Liver (tissue), 3 donors: Measurements from ENCODE around the gene SLC25A21.

Source experiments
- FOXA1 ChIP-seq: IDR thresholded peaks from 2 replicates; pipeline ENCODE4 v1.6.1; 2016; ENCODE audit warnings: antibody characterized with exemption
- GABPA ChIP-seq, 2 donors: IDR thresholded peaks in 1 of 2; conservative IDR thresholded peaks in 1 of 2; 2 replicates each; pipeline ENCODE4 v1.6.1; 2016; ENCODE audit warnings: antibody characterized with exemption in 2 of 2, mild to moderate bottlenecking in 1 of 2, moderate library complexity in 1 of 2
- JUND ChIP-seq, 2 donors: IDR thresholded peaks; 2 replicates each; pipeline ENCODE4 v1.6.1; 2016; ENCODE audit warnings: antibody characterized with exemption in 2 of 2
- REST ChIP-seq: IDR thresholded peaks from 2 replicates; pipeline ENCODE4 v1.6.1; 2016; ENCODE audit warnings: antibody characterized with exemption, mild to moderate bottlenecking
- TAF1 ChIP-seq: conservative IDR thresholded peaks from 2 replicates; pipeline ENCODE4 v1.6.1; 2016; ENCODE audit warnings: antibody characterized with exemption, mild to moderate bottlenecking
- TF ChIP-seq, protein P1 (sequence below): fragments of 150-350 bp; IDR thresholded peaks from 2 replicates; pipeline ENCODE4 v1.5.1; 2017; ENCODE audit warnings: improper control_type of control experiment, low read depth, low read length; ENCODE audit not compliant: missing input control
- TF ChIP-seq, protein P2 (sequence below): IDR thresholded peaks from 2 replicates; pipeline ENCODE4 v1.6.1; 2016; ENCODE audit warnings: antibody characterized with exemption
- donor health status: healthy.
- donor health status: healthy.

- TF ChIP-seq, protein P1, sequence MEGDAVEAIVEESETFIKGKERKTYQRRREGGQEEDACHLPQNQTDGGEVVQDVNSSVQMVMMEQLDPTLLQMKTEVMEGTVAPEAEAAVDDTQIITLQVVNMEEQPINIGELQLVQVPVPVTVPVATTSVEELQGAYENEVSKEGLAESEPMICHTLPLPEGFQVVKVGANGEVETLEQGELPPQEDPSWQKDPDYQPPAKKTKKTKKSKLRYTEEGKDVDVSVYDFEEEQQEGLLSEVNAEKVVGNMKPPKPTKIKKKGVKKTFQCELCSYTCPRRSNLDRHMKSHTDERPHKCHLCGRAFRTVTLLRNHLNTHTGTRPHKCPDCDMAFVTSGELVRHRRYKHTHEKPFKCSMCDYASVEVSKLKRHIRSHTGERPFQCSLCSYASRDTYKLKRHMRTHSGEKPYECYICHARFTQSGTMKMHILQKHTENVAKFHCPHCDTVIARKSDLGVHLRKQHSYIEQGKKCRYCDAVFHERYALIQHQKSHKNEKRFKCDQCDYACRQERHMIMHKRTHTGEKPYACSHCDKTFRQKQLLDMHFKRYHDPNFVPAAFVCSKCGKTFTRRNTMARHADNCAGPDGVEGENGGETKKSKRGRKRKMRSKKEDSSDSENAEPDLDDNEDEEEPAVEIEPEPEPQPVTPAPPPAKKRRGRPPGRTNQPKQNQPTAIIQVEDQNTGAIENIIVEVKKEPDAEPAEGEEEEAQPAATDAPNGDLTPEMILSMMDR = no peak
- no peak for TF ChIP-seq TAF1
- TF ChIP-seq, protein P2, sequence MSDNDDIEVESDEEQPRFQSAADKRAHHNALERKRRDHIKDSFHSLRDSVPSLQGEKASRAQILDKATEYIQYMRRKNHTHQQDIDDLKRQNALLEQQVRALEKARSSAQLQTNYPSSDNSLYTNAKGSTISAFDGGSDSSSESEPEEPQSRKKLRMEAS = no peak
- no peak for TF ChIP-seq FOXA1
- TF ChIP-seq JUND (IDR thresholded peaks at IDR 0.05) = no peak
- TF ChIP-seq REST = no peak
- TF ChIP-seq GABPA (IDR thresholded peaks at IDR 0.05 in 1 of 2, conservative IDR thresholded peaks at IDR 0.05 in 1 of 2) = no peak
Observed at GRCh38 chr14:37122919-37123639, 49.3 kb downstream of the SLC25A21 start.
